GM23338 (cell line): ENCODE data around the gene MAP3K9. TPM values are rescaled to one million over a fixed set of nuclear protein-coding genes. Genes with fewer than 3 reads are reported as not detected.

ENCODE experiments used
- ATAC-seq: fragments of 200-7000 bp; cut with Tn5 transposase; 3 replicates; pipeline ENCODE4 v1.9.1; 2020
- DNase-seq: peaks from one replicate; pipeline ENCODE4 v3.0.0-alpha.2; 2015; ENCODE audit warnings: low spot score
- H2AFZ ChIP-seq: fragments of 200-600 bp; sonication (generic); 2 replicates; pipeline ENCODE4 v1.8.0; 2016; ENCODE audit warnings: antibody characterized with exemption, mild to moderate bottlenecking, moderate library complexity
- H3F3A ChIP-seq: fragments of 200-600 bp; sonication (generic); replicated peaks from 2 replicates; pipeline ENCODE4 v1.8.0; 2017; ENCODE audit warnings: antibody characterized with exemption, mixed run types, low read depth
- H3K27ac ChIP-seq: fragments of 200-600 bp; sonication (generic); 2 replicates; pipeline ENCODE4 v1.6.1; 2016; ENCODE audit warnings: low read depth
- H3K27me3 ChIP-seq: fragments of 200-600 bp; sonication (generic); 2 replicates; pipeline ENCODE4 v1.8.0; 2016; ENCODE audit warnings: mild to moderate bottlenecking, mixed run types, moderate library complexity; ENCODE audit not compliant: insufficient read depth
- H3K36me3 ChIP-seq: fragments of 200-600 bp; sonication (generic); 2 replicates; pipeline ENCODE4 v1.8.0; 2016; ENCODE audit warnings: mild to moderate bottlenecking; ENCODE audit not compliant: insufficient read depth
- H3K4me1 ChIP-seq: fragments of 200-600 bp; sonication (generic); 2 replicates; pipeline ENCODE4 v1.8.0; 2016; ENCODE audit warnings: mild to moderate bottlenecking, moderate library complexity; ENCODE audit not compliant: insufficient read depth
- H3K4me2 ChIP-seq: fragments of 200-600 bp; sonication (generic); 2 replicates; pipeline ENCODE4 v1.7.1; 2017; ENCODE audit warnings: mixed run types
- H3K4me3 ChIP-seq: fragments of 200-600 bp; sonication (generic); 2 replicates; pipeline ENCODE4 v1.6.1; 2016; ENCODE audit warnings: mixed run types
- H3K79me2 ChIP-seq: fragments of 200-600 bp; sonication (generic); replicated peaks from 2 replicates; pipeline ENCODE4 v1.8.0; 2017; ENCODE audit warnings: mild to moderate bottlenecking; ENCODE audit not compliant: insufficient read depth
- H3K9me2 ChIP-seq: fragments of 200-600 bp; sonication (generic); 2 replicates; pipeline ENCODE4 v1.8.0; 2017; ENCODE audit not compliant: insufficient read depth
- H4K20me1 ChIP-seq: fragments of 200-600 bp; sonication (generic); replicated peaks from 2 replicates; pipeline ENCODE4 v1.8.0; 2017; ENCODE audit warnings: mild to moderate bottlenecking; ENCODE audit not compliant: insufficient read depth
- H3K27ac Mint-ChIP-seq: 2 replicates; pipeline ENCODE4 v1.8.0; 2020; ENCODE audit warnings: inconsistent platforms, mild to moderate bottlenecking, moderate library complexity, mixed read lengths
- H3K27me3 Mint-ChIP-seq: 3 replicates; pipeline ENCODE4 v1.8.0; 2022; ENCODE audit warnings: low read depth, mild to moderate bottlenecking, moderate library complexity, mixed read lengths, inconsistent platforms; ENCODE audit not compliant: insufficient read depth, poor library complexity
- H3K36me3 Mint-ChIP-seq: 3 replicates; pipeline ENCODE4 v1.8.0; 2021; ENCODE audit warnings: low read depth, mild to moderate bottlenecking, inconsistent platforms, moderate library complexity, mixed read lengths
- H3K4me1 Mint-ChIP-seq: 3 replicates; pipeline ENCODE4 v1.8.0; 2020; ENCODE audit warnings: mild to moderate bottlenecking, inconsistent platforms, mixed read lengths
- H3K4me3 Mint-ChIP-seq: 3 replicates; pipeline ENCODE4 v1.8.0; 2021; ENCODE audit warnings: moderate library complexity, mild to moderate bottlenecking, inconsistent platforms, mixed read lengths
- H3K9me3 Mint-ChIP-seq: 3 replicates; pipeline ENCODE4 v1.8.0; 2020; ENCODE audit warnings: moderate library complexity, mild to moderate bottlenecking, inconsistent platforms, mixed read lengths
- CREB1 ChIP-seq: fragments of 250-450 bp; sonication (Bioruptor Pico); IDR thresholded peaks from 2 replicates; pipeline ENCODE4 v1.5.0; 2020; ENCODE audit warnings: low read depth, mild to moderate bottlenecking, moderate library complexity
- ETS1 ChIP-seq: IDR thresholded peaks from 2 replicates; pipeline ENCODE4 v1.6.1; 2016; ENCODE audit warnings: antibody characterized with exemption
- EZH2 ChIP-seq: fragments of 200-600 bp; sonication (generic); IDR thresholded peaks from one replicate; pipeline ENCODE4 v1.8.0; 2017; ENCODE audit warnings: antibody characterized with exemption, mild to moderate bottlenecking, low read depth; ENCODE audit not compliant: unreplicated experiment
- EZH2phosphoT487 ChIP-seq: fragments of 200-600 bp; sonication (generic); IDR thresholded peaks from one replicate; pipeline ENCODE4 v1.8.1; 2018; ENCODE audit warnings: antibody characterized with exemption; ENCODE audit not compliant: unreplicated experiment
- JUNB ChIP-seq: IDR thresholded peaks from one replicate; pipeline ENCODE4 v1.6.1; 2016; ENCODE audit warnings: antibody characterized with exemption; ENCODE audit not compliant: unreplicated experiment
- NANOG ChIP-seq: IDR thresholded peaks from 2 replicates; pipeline ENCODE4 v1.6.1; 2016; ENCODE audit warnings: antibody characterized with exemption, borderline replicate concordance
- STAT1 ChIP-seq: IDR thresholded peaks from one replicate; pipeline ENCODE4 v1.6.1; 2016; ENCODE audit warnings: antibody characterized with exemption; ENCODE audit not compliant: unreplicated experiment
- ZNF331 ChIP-seq: fragments of 250-450 bp; sonication (Bioruptor Pico); IDR thresholded peaks from 2 replicates; pipeline ENCODE4 v1.5.0; 2020; ENCODE audit warnings: low read depth, mild to moderate bottlenecking, moderate library complexity
- ZNF462 ChIP-seq: fragments of 250-450 bp; sonication (Bioruptor Pico); IDR thresholded peaks from 2 replicates; pipeline ENCODE4 v1.5.0; 2020; ENCODE audit warnings: mild to moderate bottlenecking, moderate library complexity
- polyA plus RNA-seq: library from polyadenylated mRNA; unstranded; fragments of >200 nt; fragmentation: Nextera tagmentation; extraction: Ambion mirVana; gene quantifications from 2 replicates; pipeline ENCODE4 v1.2.1, GENCODE V29; 2016
- total RNA-seq: library from RNA; depleted of rRNA; stranded (reverse); fragments of >200 nt; shearing (Covaris generic); gene quantifications from 2 replicates; pipeline ENCODE4 v1.2.3, GENCODE V29; 2014

MAP3K9 gene
- total and polyA plus RNA-seq, 2 experiments from 2014 or later, result 5.3 to 30.8 TPM

GRCh38 chr14:70779667-70780066 is 29.6 kb downstream of the MAP3K9 start (continued):
- no peak for TF ChIP-seq ETS1
- no peak for TF ChIP-seq EZH2
- no peak for TF ChIP-seq NANOG
- no peak for TF ChIP-seq JUNB
- TF ChIP-seq EZH2phosphoT487, result no peak
- TF ChIP-seq STAT1, result no peak

- Histone ChIP-seq H3K4me3 (no peak overlapping the region), H3K4me2 (no peak overlapping the region), H3K27ac (0 out of 2 replicates have a peak overlapping the region, but pooled peaks have one; percentile 50), H4K20me1 (peaks cover 20% of the 10 kb centered on the region), H3K27me3 (no peaks in the 10 kb centered on the region), H3K4me1 (peaks cover 20% of the 10 kb centered on the region), H2AFZ (no peak overlapping the region), H3F3A (no peaks in the 10 kb centered on the region), H3K79me2 (peaks cover 68% of the 10 kb centered on the region), H3K36me3 (no peaks in the 10 kb centered on the region), H3K9me2 (no peaks in the 10 kb centered on the region)
- Mint-ChIP-seq H3K4me3 (no peak overlapping the region), H3K4me1 (peaks cover 27% of the 10 kb centered on the region), H3K36me3 (no peaks in the 10 kb centered on the region), H3K27me3 (peaks cover 3% of the 10 kb centered on the region), H3K27ac (no peak overlapping the region), H3K9me3 (no peaks in the 10 kb centered on the region)
- DNase-seq (no peak), ATAC-seq (no peak)
- TF ChIP-seq CREB1 (CRISPR knock-in tag) (no peak), EZH2 (no peak), EZH2phosphoT487 (no peak), ZNF331 (no peak), NANOG (no peak), ETS1 (no peak)
These were observed 33.1 kb downstream of the MAP3K9 start for GRCh38 chr14:70776197-70776596.

- Histone ChIP-seq H3K79me2 (peaks cover 56% of the 10 kb centered on the region), H2AFZ (no peak overlapping the region), H4K20me1 (peaks cover 21% of the 10 kb centered on the region), H3K27me3 (no peaks in the 10 kb centered on the region), H3K4me2 (no peak overlapping the region), H3K4me1 (peaks cover 22% of the 10 kb centered on the region), H3K4me3 (no peak overlapping the region), H3K27ac (peak overlapping the region; percentile 55; the same call in 1 of the 2 replicates), H3K36me3 (no peaks in the 10 kb centered on the region), H3F3A (no peaks in the 10 kb centered on the region), H3K9me2 (peaks cover 5% of the 10 kb centered on the region; the same call in 1 of the 2 replicates)
- Mint-ChIP-seq H3K9me3 (no peaks in the 10 kb centered on the region), H3K36me3 (peaks cover 9% of the 10 kb centered on the region), H3K27ac (no peak overlapping the region; the same call in 1 of the 2 replicates), H3K4me1 (peaks cover 23% of the 10 kb centered on the region), H3K27me3 (peaks cover 3% of the 10 kb centered on the region), H3K4me3 (no peak overlapping the region)
- DNase-seq (no peak), ATAC-seq (no peak)
- TF ChIP-seq JUNB, result no peak
- no peak for TF ChIP-seq NANOG
- no peak for TF ChIP-seq ZNF462 (CRISPR knock-in tag)
- no peak for TF ChIP-seq CREB1 (CRISPR knock-in tag)
- TF ChIP-seq ETS1, result no peak
- no peak for TF ChIP-seq EZH2
These were observed 36.0 kb downstream of the MAP3K9 start for GRCh38 chr14:70773182-70773862.
